GM19452 (cell line): ENCODE measurements around the gene PLXNA2.

ENCODE experiments used
- ATAC-seq: cut with Tn5 transposase; IDR thresholded peaks from one replicate; pipeline ENCODE4 v1.9.1; 2021; ENCODE audit not compliant: unreplicated experiment

PLXNA2 gene

DNA sequence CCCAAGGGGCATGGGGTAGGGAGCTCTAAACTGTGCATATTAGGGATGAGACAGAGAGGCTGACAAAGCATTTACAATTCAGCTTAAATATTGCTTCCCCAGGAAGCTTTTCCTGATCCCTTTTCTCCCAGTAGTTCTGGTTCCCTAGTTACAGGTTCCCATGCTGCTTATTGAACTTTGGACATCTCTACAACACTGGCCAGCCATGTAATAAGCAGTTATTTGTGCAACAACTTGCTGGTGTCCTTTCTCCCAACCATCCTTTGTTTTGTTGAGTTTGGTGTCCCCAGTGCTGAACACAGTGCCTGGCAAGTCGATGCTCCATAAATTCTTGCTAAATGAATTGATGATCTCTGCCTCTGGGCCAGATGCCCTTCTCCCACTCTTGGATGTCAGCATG, 80.6 kb downstream of the PLXNA2 start:
- no peak for ATAC-seq

DNA sequence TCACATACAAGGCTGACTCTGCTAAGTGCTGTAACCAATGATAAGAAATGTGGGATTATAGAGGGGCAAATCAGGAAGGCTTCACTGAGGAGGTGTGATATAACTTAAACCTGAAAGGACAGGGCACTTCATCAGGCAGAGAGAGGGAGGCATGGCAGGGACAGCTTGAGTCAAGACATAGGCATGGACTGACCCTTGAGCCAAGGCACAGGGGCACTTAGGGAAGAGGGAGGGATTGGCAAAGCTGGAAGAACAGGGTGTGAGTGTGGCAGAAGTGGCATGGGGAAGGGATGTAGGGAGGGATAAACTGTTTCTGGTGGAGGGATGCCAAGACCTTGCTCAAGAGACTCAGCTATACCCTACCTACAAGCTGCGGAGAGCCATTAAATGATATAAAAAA, 81.3 kb downstream of the PLXNA2 start:
- no peak for ATAC-seq

DNA sequence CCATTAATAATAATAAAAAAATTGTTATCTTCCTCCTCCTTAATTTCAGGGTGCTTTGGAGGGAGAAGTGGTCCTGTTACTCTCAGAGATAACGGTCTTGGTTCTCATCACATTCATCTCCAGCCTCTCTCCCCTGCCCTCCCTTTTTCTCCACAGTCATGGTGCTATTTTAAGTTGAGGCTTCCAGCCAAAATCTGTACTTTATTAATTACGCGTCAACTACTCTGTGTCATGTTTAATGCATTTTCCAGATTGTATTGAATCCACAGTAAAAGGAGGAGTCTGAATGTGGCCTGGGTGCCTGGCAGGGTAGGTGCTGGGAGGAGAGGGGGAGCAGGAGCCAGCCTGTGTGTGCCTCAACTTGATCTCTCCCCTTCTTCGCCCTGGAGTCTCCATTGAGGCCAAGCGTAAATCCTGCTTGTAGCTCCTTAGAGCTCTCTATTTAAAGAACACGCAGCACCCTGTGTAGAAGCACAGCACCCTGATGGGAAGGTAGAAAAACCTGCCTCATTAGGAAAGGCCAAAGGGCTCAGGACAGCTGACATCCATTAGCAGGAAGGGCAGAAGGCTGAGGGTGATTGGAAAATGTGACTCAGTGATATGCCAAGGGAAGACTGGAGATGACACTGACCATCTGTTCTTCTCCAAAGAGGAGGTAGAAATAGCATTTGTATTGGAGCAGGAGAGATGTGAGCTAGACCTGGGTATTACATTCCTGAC, 82.4 kb downstream of the PLXNA2 start:
- no peak for ATAC-seq

DNA sequence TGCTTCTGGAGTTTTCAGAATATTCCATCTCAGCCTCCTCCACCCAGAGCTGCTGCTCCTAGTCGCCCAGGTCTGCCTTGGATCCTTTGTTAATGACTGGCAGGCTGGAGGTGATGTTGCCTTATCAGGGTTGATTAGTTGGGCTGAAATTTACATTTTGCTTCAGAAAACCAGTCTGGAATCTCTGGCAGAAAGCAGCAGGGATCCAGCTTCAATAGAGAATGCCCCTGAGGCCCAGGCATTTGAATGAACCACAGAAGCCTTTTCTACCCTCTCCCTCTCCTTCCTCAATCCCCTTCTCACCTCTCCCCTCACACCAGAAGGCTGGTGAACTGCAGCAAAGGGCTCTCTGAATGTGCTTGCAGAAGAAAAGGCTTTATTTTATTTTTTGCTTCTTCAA, 83.2 kb downstream of the PLXNA2 start:
- no peak for ATAC-seq

DNA sequence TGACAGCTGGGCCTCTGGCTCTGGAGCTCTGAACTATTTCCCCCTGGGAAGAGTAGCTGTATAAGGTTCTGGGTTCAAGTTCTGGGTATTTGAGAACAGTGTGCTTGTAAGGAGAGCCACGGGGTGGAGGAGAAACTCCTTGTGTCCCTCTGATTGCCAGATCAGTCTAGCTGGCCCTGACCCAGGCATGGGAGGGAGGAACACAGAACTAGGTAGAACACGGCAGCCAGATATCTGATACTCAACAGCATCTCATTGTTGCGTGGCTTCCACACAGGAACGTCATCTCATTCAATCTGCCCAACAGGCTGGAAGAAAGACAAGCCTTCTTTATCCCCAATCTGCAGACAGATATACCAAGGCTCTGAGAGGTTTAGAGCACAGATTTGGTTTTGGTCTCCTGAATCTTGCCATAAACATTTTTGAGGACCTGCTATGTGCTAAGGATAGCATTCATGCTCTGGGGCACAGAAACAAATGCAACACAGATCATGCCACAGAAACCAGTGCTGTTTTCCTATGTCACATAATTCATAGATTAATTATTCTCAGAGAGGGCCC, 83.8 kb downstream of the PLXNA2 start:
- ATAC-seq, result no peak

DNA sequence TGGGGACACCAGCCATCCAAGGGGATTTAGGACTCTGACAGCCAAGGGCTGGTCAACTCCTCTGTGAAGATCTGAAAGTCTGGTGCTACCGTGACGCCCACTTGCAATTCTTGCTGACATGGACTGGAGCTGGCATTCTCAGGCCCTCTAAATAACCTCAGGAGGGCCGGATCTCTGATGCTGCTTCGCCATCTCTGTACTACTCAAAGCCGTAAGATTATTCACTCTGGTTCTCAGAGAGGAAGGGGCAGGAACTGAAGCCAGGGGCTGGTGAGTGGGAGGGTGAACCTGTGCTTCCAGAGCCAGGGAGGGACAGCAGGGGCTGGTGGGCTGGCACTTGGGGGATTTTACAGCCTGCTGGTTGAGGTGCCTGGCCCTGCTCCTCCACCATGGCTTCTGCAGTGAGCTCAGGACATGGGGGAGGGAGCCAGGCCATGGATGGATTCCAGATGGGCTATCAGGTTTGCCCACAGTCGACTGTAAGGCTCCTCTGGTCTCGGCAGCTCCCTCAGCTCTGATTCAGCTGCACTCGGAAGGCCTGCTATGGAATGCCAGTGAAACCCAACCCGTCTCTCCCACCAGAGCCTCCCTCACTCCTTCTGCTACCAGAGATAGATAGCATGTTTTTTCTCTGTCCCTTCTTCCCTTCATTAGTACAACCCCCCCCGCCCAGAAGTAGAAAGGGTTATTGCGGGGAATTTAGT, 84.5 kb downstream of the PLXNA2 start:
- no peak for ATAC-seq

DNA sequence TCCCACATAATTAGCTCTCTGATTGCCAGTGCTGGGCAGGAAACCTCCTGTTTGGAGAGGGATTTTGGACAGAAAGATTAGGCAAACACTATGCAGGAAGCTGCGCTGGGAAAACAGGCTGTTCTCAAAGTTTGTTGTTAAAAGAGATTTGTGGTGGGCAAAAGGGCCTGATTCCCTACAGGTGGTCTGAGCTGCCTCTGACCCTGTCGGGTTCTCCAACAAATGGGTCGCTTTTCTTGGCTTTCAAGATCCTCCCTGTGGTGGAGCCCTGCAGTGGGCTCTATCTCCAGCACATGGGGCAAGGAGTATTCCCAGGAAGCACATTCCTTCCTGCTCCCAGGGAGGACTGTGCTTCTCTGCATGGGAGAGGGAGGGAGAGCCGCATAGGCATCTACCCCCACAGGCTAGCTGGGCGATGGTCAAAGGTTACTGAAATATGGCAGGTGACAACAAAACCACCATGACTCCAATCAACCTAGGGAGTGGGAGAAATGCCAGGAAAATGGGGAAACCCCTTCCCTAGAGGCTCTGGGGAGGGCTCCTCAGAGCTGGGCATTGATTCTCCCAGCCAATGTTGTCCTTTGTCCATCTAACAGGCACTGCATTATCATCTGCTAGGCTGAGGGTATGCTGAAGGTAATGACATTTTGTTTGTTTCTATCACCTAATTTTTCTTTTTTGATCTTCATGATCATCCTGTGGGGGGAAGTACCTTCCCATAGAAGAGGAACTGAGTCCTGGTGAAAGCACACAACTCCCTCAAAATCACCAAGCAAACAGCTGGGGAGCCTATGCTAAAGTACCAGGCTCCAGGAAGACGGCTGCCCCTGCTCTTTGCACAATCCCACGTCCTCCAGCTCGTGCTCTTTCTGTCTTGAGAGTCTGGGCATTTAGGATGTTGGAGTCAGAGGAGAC, 85.3 kb downstream of the PLXNA2 start:
- ATAC-seq, result no peak

DNA sequence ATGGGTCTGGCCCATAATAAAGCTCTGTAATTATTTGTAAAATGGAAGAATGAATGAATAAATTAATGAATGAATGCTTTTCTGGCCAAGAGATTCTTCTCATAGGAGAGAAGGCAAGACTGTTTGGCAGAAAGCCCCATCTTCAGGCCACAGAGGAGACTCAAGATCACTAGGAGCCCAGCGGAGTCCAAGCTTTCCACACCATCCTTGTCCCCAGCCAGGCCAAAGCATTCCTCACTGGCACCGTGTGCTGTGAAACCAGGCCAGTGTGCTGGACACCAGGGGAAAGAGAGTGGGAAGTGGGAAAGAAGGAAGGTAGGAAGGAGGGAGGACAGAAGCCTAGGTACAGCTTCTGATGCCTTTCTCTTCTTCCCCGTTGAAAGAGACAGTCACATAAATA, 86.4 kb downstream of the PLXNA2 start:
- no peak for ATAC-seq

DNA sequence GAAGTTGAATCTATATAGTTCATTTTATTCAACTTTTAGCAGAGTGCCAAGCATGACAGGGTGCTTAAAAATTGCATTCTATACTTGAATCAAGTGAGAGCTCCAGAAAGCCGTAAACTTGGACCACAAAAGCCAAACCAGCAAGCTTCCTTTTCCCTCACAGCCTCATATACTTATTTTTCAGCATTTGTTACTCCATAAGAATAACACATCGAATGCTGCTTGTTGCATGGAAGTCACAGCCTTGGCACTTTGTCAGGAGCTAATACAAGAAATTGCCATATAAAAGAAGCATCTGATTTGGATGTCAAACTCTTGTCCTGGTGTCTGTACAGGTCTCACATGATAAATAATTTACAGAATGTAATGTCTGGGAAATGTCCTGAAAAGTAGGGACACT, 87.4 kb downstream of the PLXNA2 start:
- no peak for ATAC-seq

DNA sequence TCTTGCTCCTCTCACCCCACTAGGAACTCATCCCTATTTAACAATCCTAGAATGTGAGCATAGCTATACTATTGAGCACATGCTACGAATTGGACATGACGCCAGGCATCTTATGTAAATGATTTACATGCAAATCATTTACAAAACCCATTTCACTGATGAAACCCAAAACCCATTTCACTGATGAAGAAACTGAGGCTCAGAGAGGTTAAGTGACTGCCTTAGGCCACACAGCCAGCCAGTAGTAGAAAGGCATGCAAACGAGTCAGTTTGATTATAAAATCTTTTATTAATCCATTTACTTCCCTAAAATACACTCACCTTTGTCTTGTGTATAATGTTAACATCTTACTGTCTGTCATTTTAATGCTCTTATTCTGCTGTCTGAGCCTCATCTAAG, 87.9 kb downstream of the PLXNA2 start:
- no peak for ATAC-seq

DNA sequence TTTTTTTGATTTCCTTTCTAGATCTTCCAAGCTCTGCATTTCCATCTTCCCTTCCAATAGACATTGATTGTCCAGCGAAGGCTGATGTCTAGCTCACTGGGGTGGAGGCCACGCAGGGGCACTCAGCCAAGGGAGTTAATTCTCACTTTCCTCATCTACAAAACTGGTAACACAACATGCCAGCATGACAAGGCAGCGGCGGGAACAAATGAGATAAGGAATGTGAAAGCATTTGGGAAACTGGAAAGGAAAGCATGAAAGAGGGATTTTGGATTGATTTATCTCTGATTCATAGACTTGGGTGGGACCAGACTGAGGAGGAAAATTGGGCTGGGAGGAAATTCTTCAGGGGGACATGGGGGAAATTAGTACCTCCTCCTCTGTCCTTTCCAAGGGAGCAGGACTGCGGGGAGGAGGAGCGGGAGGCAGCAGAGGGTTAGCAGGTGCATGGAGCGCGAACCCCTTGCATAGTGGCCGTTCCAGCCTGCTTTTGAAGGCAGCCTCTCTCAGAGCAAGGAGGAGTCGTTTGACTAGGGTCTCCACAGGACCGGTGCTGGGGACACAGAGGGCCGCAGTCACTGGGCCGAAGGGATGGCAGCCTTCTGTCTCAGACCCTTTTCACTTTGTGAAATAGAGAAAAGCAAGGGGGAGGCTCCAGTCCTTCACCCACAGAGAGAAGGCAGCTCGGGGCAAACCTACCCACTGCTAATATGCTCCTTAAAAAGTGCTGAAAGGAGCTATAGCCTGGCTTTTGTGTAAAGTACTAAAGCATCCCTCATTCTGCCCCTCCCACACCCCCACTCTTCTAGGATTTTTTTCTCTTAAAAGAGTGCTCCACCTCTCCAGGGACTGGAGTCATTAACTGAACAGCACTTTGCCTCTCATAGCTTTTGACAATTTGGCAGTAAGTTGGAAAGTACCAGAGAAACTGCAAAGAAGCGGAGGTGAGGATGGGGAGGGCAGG, 89.2 kb downstream of the PLXNA2 start:
- no peak for ATAC-seq

DNA sequence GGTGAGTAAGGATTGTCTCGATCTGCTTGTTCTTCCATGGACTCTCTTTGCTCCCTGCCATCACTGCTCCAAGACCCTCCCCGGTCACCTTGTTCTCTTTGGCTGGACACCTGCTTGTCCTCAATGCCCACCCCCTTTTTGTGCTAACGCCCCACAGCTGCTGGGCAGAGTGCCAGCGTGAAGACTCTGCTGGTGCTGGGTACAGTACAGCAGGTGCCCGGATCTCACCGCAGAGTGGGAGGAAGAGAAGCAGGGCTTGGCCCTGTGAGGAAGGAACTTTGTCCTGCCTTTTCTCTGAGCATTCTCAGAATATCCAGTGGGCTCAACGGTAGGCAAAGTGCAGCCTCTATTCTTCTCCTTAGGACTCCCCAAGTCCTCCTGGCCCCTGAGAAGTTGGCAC, 90.1 kb downstream of the PLXNA2 start:
- ATAC-seq, result no peak

DNA sequence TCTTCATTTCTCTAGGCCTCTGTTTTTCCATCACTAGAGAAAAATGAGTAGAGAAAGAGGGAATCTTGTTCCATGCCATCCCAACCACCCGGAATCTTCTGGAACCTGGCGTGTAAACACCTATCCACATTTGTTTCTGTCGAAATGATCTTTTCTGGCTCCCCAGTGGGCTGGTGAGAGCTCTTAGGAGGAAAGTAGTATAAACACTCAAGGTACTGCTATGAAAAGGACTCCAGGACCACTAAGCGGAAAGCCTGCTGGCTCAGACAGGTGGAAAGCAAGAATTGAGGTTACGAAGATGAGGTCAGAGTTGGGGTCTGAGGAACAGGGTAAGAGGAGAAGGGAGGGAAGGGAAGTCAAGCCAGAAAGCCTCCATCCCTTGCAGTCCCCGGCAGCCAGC, 90.8 kb downstream of the PLXNA2 start:
- no peak for ATAC-seq

DNA sequence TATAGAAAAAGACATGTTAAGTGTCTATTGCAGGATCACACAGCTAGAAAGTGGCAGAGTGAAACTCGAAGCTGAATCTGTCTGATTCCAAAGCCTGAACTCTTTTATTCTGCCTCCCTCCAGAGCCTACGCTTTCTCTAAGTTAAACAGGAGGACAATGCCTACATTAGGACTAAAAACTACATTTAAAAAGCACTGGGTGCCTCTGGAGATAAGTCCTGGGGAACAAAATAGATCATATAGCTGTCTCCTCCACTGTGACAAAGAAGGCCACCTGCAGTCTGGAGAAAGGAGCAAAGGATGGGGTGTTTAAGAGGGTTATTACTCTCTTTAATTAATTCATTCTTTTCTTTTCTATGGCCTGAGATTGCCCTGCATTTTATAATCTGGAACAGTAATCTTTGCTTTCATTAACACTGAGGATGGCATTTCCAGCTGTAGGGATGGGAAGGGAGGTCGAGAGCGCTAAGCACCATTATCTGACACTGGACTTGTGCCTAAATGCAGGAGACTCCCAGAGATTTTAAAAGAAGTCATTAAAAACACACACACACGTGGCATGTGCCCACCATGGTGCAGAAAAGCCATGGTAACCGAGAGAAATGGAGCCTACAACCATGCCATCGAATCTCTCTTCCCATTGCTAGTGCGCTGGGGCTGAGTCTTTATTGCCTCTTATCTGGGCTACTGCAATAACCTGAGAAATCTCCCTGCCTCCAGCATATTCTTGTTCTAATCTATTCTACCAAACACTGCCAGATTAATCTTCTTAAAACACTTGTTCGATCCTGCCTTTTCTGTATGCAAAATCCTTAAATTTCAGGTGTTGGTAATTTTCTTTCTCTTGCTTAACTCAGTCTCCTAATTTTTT, 92.2 kb downstream of the PLXNA2 start:
- ATAC-seq, result no peak

DNA sequence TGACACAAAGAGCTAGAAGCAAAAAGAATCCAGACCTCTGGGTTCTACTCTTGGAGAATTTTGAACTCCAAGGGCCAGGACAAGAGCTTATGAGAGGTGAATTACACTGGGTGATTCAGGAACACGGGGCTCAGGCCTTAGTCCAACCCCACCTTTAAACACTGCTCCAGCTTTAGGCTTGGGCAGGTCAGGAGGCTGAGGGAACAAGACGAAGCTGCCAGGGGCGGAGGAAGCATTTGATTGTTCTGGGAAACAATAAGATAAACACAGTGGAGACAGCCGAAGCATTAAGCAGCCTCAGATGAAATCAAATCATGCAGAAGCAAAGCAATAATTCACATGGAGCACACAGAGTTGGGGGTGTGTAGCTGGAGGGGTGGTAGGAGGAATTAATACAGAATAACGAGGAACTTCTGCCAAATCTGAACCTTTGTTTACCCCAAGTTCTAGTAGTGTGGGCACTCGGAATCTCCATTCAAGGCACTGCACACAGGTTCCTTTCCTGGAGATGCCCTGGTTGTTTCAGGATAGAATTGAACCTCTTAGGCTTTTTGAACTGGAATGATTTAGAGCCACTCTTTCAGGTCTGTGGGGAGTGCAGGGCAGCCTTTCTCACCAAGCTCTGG, 93.2 kb downstream of the PLXNA2 start:
- ATAC-seq, result no peak

DNA sequence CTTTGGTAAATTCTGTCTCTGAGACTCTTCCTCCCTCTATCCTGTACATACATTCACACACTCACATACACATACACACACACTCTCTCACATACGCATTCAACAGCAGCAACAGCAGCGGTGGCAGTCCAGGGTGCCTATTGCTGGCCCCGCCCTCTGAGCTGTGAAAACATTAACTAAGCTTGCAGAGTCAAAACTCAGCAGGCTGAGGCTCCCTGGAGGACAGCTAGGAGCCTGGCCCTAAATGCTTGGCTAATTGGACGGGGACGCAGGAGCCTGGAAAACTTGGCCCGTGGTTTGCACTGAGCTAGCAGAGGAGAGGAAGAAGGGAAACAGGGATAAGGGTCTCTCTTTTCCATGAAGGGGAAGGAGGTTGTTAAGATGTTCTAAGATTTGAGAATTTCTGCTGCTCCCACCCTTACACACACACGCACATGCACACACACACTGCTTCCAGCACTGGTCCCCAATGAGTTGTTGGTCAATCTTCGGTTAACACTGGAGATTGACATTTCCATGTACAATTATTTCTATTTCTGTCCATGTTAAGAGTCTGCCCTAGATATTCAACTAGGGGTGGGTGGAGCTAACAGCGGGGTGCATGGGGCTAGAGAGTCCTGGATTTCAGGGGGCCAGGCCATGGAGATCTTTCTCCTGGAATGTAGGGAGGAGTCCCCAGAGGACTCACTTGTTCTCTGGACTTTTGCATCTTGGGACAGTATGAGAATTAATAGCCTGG, 94.2 kb downstream of the PLXNA2 start:
- no peak for ATAC-seq

DNA sequence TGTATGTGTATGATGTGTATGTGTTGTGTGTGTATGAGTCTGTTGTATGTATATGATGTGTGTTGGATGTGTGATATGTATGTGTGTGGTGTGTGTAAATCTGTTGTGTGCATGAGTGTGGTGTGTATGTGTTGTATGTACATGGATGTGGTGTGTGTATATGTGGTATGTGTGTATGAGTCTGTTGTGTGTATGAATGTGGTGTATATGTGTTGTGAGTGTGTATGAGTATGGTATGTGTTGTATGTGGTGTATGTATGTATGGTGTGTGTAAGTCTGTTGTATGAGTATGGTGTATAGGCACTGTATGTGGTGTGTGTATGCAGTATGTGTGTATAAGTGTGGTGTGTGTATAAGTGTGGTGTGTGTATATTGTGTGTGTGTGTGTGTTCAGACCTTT, 95.0 kb downstream of the PLXNA2 start:
- no peak for ATAC-seq

DNA sequence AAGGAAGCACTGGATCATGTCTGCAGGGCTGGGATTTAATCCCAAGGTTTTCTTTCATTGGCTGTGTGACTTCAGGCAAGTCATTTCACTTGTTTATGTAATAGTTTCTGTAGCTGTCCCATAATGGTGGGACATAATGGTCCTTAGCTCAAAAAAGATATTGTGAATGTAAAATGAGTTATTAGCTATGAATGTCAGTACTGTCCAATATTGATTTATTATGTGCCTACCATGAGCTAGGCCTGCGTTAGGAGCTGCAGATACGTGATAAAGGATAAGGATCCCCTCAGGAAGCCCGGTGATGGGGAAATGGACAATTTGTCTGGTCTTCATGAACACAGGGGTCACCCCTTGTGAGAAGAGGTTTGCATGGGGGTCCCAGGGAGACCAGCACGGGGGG, 95.8 kb downstream of the PLXNA2 start:
- ATAC-seq, result no peak
